Measurements from ENCODE around the gene OR6J1. TPM values are rescaled to one million over a fixed set of nuclear protein-coding genes. Genes with fewer than 3 reads are reported as not detected.
"Not testable (repeated sequence)": the region's sequence is repeated elsewhere in the genome, so short reads cannot be mapped to it uniquely, and the experiment has no call there.

Gene OR6J1
- total RNA-seq (not detected), polyA plus RNA-seq (not detected)
- long read RNA-seq, donor 1 = 0 reads
- long read RNA-seq, donor 2 = 0 reads
- long read RNA-seq, donor 3 = 0 reads
- long read RNA-seq, donor 4 = 0 reads
- long read RNA-seq, donor 5 = 0 reads
- long read RNA-seq, donor 6 = 0 reads
- long read RNA-seq, donor 7 = 0 reads
- long read RNA-seq, donor 8 = 0 reads
- long read RNA-seq, donor 9 = 0 reads
- long read RNA-seq, donor 10 = 0 reads

GRCh38 chr14:22644305-22644635 lies at the start of gene OR6J1:
OR6J1 (minus strand) TSS chr14:22644352; CDS start chr14:22634811, 9,541 bp downstream.
- Histone ChIP-seq H3K36me3 (replicated peaks in 1 of 2) (no peaks in the 10 kb centered on the region), H3K27me3 (no peaks in the 10 kb centered on the region), H3K4me1 (replicated peaks in 1 of 2) (no peaks in the 10 kb centered on the region), H3K9me3 (replicated peaks in 1 of 3) (no peaks in the 10 kb centered on the region), H3K27ac (no peak within 1 kb of the TSS), H3K4me3 (no peak within 1 kb of the TSS)
- TF ChIP-seq, protein P1, sequence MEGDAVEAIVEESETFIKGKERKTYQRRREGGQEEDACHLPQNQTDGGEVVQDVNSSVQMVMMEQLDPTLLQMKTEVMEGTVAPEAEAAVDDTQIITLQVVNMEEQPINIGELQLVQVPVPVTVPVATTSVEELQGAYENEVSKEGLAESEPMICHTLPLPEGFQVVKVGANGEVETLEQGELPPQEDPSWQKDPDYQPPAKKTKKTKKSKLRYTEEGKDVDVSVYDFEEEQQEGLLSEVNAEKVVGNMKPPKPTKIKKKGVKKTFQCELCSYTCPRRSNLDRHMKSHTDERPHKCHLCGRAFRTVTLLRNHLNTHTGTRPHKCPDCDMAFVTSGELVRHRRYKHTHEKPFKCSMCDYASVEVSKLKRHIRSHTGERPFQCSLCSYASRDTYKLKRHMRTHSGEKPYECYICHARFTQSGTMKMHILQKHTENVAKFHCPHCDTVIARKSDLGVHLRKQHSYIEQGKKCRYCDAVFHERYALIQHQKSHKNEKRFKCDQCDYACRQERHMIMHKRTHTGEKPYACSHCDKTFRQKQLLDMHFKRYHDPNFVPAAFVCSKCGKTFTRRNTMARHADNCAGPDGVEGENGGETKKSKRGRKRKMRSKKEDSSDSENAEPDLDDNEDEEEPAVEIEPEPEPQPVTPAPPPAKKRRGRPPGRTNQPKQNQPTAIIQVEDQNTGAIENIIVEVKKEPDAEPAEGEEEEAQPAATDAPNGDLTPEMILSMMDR (IDR thresholded peaks at IDR 0.05) = peak in 1 of 6 experiments; percentile 2
- TF ChIP-seq POLR2A (IDR thresholded peaks at IDR 0.05) = no peak
- DNase-seq = no peak
- intact Hi-C loops (cut with DNase I) = no loop called here
- WGBS, 4 donors = 44 to 85% (median 68%) methylated on average over 1 of the region's 1 CpG

DNA sequence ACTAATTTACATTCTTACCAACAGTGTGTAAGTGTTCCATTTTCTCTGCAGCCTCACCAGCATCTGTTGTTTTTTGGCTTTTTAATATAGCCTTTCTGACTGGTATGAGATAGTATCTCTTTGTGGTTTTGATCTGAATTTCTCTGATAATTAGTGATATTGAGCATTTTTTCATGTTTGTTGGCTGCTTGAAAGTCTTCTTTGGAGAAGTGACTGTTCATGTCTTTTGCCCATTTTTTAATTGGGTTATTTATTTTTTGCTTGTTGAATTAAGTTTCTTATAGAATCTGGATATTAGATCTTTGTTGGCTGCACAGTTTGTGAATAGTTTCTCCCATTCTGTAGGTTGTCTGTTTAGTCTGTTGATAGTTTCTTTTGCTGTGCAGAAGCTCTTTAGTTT lies 48.0 kb upstream of the OR6J1 start:
- H3K27me3 ChIP-seq = no peaks in the 10 kb centered on the region

DNA sequence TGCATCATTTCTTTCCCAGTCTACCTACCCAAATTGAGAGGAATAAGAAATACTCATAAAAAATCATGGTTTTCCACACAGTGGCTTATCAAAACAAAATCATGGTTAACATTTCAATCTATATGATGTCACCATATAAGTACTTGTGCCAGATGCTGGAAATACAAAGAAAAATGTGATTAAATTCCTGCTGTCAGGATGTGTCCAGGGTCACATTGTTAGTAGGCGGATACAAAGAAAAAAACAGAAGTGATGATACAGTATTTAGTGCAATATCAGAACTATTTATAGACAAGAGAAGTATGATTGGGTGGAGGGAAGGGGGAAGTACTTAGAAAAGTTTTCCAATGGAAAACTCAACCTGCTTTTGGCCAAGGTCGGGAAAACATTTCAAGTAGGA lies 47.0 kb upstream of the OR6J1 start:
- no peaks in the 10 kb centered on the region for H3K36me3 ChIP-seq (replicated peaks in 1 of 2)
- no peak for DNase-seq
- H3K4me3 ChIP-seq = no peak overlapping the region
- intact Hi-C loops (cut with DNase I) = no loop called here
- H3K9me3 ChIP-seq (replicated peaks in 1 of 3) = no peaks in the 10 kb centered on the region
- TF ChIP-seq, protein P1 (IDR thresholded peaks at IDR 0.05) = no peak
- no peak for TF ChIP-seq POLR2A (IDR thresholded peaks at IDR 0.05)
- H3K27ac ChIP-seq = peak overlapping the region in 1 of 5 donors; percentile 14
- no peaks in the 10 kb centered on the region for H3K27me3 ChIP-seq
- no peaks in the 10 kb centered on the region for H3K4me1 ChIP-seq (replicated peaks in 1 of 2)
- WGBS, 4 donors = 31 to 44% (median 39%) methylated on average over 2 of the region's 2 CpGs

More for the DNA sequence above, 48.0 kb upstream of the OR6J1 start:
- Histone ChIP-seq H3K27ac (no peak overlapping the region), H3K4me3 (no peak overlapping the region), H3K4me1 (replicated peaks in 1 of 2) (no peaks in the 10 kb centered on the region), H3K9me3 (replicated peaks in 1 of 3) (no peaks in the 10 kb centered on the region), H3K36me3 (replicated peaks in 1 of 2) (no peaks in the 10 kb centered on the region)
- TF ChIP-seq, protein P1 (IDR thresholded peaks at IDR 0.05) = no peak
- TF ChIP-seq POLR2A (IDR thresholded peaks at IDR 0.05) = no peak
- DNase-seq = no peak
- intact Hi-C loops (cut with DNase I) = no loop called here

- no peak overlapping the region for H3K4me3 ChIP-seq
Observed at GRCh38 chr14:22689199-22689598, 45.0 kb upstream of the OR6J1 start.

DNA sequence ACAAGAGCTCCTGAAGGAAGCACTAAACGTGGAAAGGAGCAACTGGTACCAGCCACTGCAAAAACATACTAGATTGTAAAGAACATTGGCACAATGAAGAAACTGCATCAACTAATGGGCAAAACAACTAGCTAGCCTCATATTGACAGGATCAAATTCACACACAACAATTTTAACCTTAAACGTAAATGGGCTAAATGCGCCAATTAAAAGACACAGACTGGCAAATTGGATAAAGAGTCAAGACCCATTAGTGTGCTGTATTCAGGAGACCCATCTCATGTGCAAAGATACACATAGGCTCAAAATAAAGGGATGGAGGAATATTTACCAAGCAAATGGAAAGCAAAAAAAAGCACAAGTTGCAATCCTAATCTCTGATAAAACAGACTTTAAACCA lies 43.8 kb upstream of the OR6J1 start:
- intact Hi-C loops (cut with DNase I); H3K4me3 ChIP-seq; H3K9me3 ChIP-seq (replicated peaks in 1 of 3); H3K27ac ChIP-seq; DNase-seq; H3K4me1 ChIP-seq (replicated peaks in 1 of 2); H3K36me3 ChIP-seq (replicated peaks in 1 of 2); H3K27me3 ChIP-seq: not testable (repeated sequence)
- 76 to 83% (median 80%) methylated on average over 3 of the region's 3 CpGs for WGBS, 4 donors

More at GRCh38 chr14:22689199-22689598, 45.0 kb upstream of the OR6J1 start:
- TF ChIP-seq POLR2A (IDR thresholded peaks at IDR 0.05) = no peak
- TF ChIP-seq, protein P1 (IDR thresholded peaks at IDR 0.05) = no peak
- Histone ChIP-seq H3K27ac (no peak overlapping the region), H3K36me3 (replicated peaks in 1 of 2) (no peaks in the 10 kb centered on the region), H3K9me3 (replicated peaks in 1 of 3) (no peaks in the 10 kb centered on the region), H3K27me3 (no peaks in the 10 kb centered on the region), H3K4me1 (replicated peaks in 1 of 2) (no peaks in the 10 kb centered on the region)
- DNase-seq = no peak
- intact Hi-C loops (cut with DNase I) = no loop called here
- 35 to 44% (median 39%) methylated on average over 1 of the region's 1 CpG for WGBS, 4 donors

DNA sequence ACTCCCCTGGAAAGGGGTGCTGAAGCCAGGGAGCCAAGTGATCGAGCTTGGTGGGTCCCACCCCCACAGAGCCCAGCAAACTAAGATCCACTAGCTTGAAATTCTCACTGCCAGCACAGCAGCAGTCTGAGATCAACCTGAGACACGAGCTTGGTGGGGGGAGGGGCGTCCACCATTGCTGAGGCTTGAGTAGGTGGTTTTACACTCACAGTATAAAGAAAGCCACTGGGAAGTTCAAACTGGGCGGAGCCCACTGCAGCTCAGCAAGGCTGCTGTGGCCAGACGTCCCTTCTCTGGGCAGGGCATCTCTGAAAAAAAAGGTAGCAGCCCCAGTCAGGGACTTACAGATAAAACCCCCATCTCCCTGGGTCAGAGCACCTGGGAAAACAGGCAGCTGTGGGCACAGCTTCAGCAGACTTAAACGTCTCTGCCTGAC lies 42.0 kb upstream of the OR6J1 start:
- DNase-seq; H3K4me1 ChIP-seq (replicated peaks in 1 of 2); H3K27ac ChIP-seq; H3K27me3 ChIP-seq; H3K36me3 ChIP-seq (replicated peaks in 1 of 2); H3K4me3 ChIP-seq; intact Hi-C loops (cut with DNase I); H3K9me3 ChIP-seq (replicated peaks in 1 of 3): not testable (repeated sequence)
- WGBS, 4 donors = 15 to 35% (median 24%) methylated on average over 4 to 6 of the region's 6 CpGs
